ENCODE measurements around the gene GRAMD4.

The GRAMD4 gene

GRCh38 chr22:46605117-46605516 is 15.1 kb upstream of the GRAMD4 start:
- TF ChIP-seq CTCF (IDR thresholded peaks at IDR 0.05; ENCODE audit: low read depth, low read length, poor library complexity, severe bottlenecking) (no peak), EZH2phosphoT487 (IDR thresholded peaks at IDR 0.05; ENCODE audit: borderline replicate concordance, low read length) (no peak)
- peaks cover 6% of the 10 kb centered on the region; the same call in 1 of the 2 replicates for H4K20me1 ChIP-seq (ENCODE audit: control insufficient read depth, insufficient read depth, low read depth, low read length)
- H3K79me2 ChIP-seq (ENCODE audit: control insufficient read depth, low read length) = peaks cover 6% of the 10 kb centered on the region; the same call in 1 of the 2 replicates
- H3K4me1 ChIP-seq (ENCODE audit: control insufficient read depth, low read length) = peaks cover 10% of the 10 kb centered on the region
- H3K27me3 ChIP-seq (ENCODE audit: control insufficient read depth, low read length) = no peaks in the 10 kb centered on the region
- no peak overlapping the region for H3K4me3 ChIP-seq (ENCODE audit: low read length)
- H3K27ac ChIP-seq (ENCODE audit: low read depth, low read length) = no peak overlapping the region
- peaks cover 4% of the 10 kb centered on the region; the same call in 1 of the 2 replicates for H3F3A ChIP-seq (ENCODE audit: control insufficient read depth, insufficient read depth)
- no peaks in the 10 kb centered on the region for H3K9me2 ChIP-seq (replicated peaks; ENCODE audit: control insufficient read depth, low read length)
- H3K9me3 ChIP-seq (ENCODE audit: control insufficient read depth, insufficient read depth, low read length) = no peaks in the 10 kb centered on the region
- H3K36me3 ChIP-seq (ENCODE audit: control insufficient read depth, low read length) = no peaks in the 10 kb centered on the region
- H3K4me2 ChIP-seq (ENCODE audit: low read length) = no peak overlapping the region

- no peak overlapping the region for H3K27ac ChIP-seq (ENCODE audit: low read depth, low read length)
- H4K20me1 ChIP-seq (ENCODE audit: control insufficient read depth, insufficient read depth, low read depth, low read length) = peaks cover 6% of the 10 kb centered on the region; the same call in 1 of the 2 replicates
- H3K9me2 ChIP-seq (replicated peaks; ENCODE audit: control insufficient read depth, low read length) = no peaks in the 10 kb centered on the region
- H3K27me3 ChIP-seq (ENCODE audit: control insufficient read depth, low read length) = no peaks in the 10 kb centered on the region
- no peak overlapping the region for H3K4me3 ChIP-seq (ENCODE audit: low read length)
- H3F3A ChIP-seq (ENCODE audit: control insufficient read depth, insufficient read depth) = peaks cover 4% of the 10 kb centered on the region; the same call in 1 of the 2 replicates
- TF ChIP-seq CTCF (IDR thresholded peaks at IDR 0.05; ENCODE audit: low read depth, low read length, poor library complexity, severe bottlenecking) (no peak), EZH2phosphoT487 (IDR thresholded peaks at IDR 0.05; ENCODE audit: borderline replicate concordance, low read length) (no peak)
- H3K4me2 ChIP-seq (ENCODE audit: low read length) = no peak overlapping the region
- H3K9me3 ChIP-seq (ENCODE audit: control insufficient read depth, insufficient read depth, low read length) = no peaks in the 10 kb centered on the region
- no peaks in the 10 kb centered on the region for H3K36me3 ChIP-seq (ENCODE audit: control insufficient read depth, low read length)
- H3K79me2 ChIP-seq (ENCODE audit: control insufficient read depth, low read length) = peaks cover 6% of the 10 kb centered on the region; the same call in 1 of the 2 replicates
- H3K4me1 ChIP-seq (ENCODE audit: control insufficient read depth, low read length) = peaks cover 10% of the 10 kb centered on the region
These were observed 13.3 kb upstream of the GRAMD4 start for GRCh38 chr22:46606886-46607285.

GRCh38 chr22:46607483-46608114 is 12.6 kb upstream of the GRAMD4 start:
- H3K4me2 ChIP-seq (ENCODE audit: low read length) = no peak overlapping the region
- peaks cover 11% of the 10 kb centered on the region for H3K79me2 ChIP-seq (ENCODE audit: control insufficient read depth, low read length)
- H3K4me3 ChIP-seq (ENCODE audit: low read length) = no peak overlapping the region
- TF ChIP-seq CTCF (IDR thresholded peaks at IDR 0.05; ENCODE audit: low read depth, low read length, poor library complexity, severe bottlenecking) (no peak), EZH2phosphoT487 (IDR thresholded peaks at IDR 0.05; ENCODE audit: borderline replicate concordance, low read length) (no peak)
- no peaks in the 10 kb centered on the region for H3K27me3 ChIP-seq (ENCODE audit: control insufficient read depth, low read length)
- H3F3A ChIP-seq (ENCODE audit: control insufficient read depth, insufficient read depth) = peaks cover 4% of the 10 kb centered on the region; the same call in 1 of the 2 replicates
- H3K4me1 ChIP-seq (ENCODE audit: control insufficient read depth, low read length) = peaks cover 16% of the 10 kb centered on the region
- H3K27ac ChIP-seq (ENCODE audit: low read depth, low read length) = no peak overlapping the region
- H4K20me1 ChIP-seq (ENCODE audit: control insufficient read depth, insufficient read depth, low read depth, low read length) = peaks cover 6% of the 10 kb centered on the region; the same call in 1 of the 2 replicates
- no peaks in the 10 kb centered on the region for H3K36me3 ChIP-seq (ENCODE audit: control insufficient read depth, low read length)
- no peaks in the 10 kb centered on the region for H3K9me2 ChIP-seq (replicated peaks; ENCODE audit: control insufficient read depth, low read length)
- no peaks in the 10 kb centered on the region for H3K9me3 ChIP-seq (ENCODE audit: control insufficient read depth, insufficient read depth, low read length)
